GM12873 (cell line): ENCODE data around the gene SLC36A2.

Source experiments
- TF ChIP-seq, protein P1 (sequence below): IDR thresholded peaks from 2 replicates; pipeline ENCODE4 v1.5.1; 2012; ENCODE audit warnings: low read depth, mild to moderate bottlenecking, moderate library complexity, low read length, control low read depth; ENCODE audit not compliant: insufficient read depth; ENCODE audit errors: missing control alignments

Gene SLC36A2

GRCh38 chr5:151347369-151347768, at the start of gene SLC36A2:
Gene SLC36A2, minus strand, starts transcription at chr5:151347559. Its CDS starts 99 bp downstream, at chr5:151347460.
- TF ChIP-seq, protein P1, sequence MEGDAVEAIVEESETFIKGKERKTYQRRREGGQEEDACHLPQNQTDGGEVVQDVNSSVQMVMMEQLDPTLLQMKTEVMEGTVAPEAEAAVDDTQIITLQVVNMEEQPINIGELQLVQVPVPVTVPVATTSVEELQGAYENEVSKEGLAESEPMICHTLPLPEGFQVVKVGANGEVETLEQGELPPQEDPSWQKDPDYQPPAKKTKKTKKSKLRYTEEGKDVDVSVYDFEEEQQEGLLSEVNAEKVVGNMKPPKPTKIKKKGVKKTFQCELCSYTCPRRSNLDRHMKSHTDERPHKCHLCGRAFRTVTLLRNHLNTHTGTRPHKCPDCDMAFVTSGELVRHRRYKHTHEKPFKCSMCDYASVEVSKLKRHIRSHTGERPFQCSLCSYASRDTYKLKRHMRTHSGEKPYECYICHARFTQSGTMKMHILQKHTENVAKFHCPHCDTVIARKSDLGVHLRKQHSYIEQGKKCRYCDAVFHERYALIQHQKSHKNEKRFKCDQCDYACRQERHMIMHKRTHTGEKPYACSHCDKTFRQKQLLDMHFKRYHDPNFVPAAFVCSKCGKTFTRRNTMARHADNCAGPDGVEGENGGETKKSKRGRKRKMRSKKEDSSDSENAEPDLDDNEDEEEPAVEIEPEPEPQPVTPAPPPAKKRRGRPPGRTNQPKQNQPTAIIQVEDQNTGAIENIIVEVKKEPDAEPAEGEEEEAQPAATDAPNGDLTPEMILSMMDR: no peak

GRCh38 chr5:151388960-151389359, 41.6 kb upstream of the SLC36A2 start:
- TF ChIP-seq, protein P1: no peak

DNA sequence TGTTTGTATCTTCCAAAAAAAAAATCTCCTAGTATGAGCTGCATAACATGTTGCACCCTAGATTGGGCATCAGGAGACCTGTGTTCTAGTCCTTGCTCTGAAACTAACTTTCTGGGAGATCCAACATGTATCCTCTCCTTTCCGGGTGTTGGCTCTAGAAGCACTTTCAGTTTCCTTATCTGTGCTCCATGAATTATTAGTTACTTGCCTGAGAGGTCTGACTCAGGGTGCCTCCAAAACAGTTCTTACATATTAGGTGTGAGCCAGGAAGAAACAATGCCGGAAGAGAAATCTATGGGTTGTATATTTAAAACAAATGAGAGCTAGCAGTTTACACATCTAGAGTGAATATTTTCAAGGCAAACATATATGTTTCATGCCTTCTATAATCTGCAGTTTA, 36.7 kb upstream of the SLC36A2 start:
- TF ChIP-seq, protein P1: no peak

DNA sequence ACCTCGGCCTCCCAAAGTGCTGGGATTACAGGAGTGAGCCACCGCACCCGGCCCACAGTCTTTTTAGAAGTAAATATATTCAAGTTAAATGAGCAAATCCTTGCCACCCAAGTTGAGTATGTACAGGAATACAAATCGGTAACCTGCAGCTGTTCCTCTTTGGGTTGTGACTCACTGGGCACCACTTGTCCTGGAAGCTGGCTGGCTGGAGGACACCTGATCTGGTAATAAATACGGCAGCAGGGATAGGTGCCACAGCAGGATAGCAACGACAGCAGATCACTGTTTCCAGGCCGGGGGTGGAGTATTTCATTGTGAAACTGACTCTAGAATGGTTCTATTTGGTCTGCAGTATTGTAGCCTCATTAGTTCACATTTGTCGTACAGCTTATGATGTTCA, 35.7 kb upstream of the SLC36A2 start:
- TF ChIP-seq, protein P1: no peak

DNA sequence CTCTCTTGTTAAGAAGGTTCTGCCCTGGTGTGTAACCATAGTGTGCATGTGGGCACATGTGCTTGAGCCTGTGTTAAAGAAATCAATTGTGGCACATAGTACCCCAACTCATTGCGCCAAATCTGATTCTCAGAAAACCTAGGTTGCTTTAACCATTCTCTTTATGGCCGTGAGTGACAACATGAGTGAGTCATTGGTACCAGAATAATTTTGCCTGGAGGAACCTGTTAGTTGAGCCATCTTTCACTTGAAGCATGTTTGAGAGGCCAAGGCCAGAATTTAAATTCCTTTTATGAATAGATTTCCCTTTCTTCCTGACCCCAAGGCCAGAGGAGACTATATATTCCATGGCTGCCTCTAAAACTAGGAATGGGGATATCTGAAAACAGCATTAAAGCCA, 35.2 kb upstream of the SLC36A2 start:
- TF ChIP-seq, protein P1: no peak

- TF ChIP-seq, protein P1: no peak
These were observed 34.5 kb upstream of the SLC36A2 start for GRCh38 chr5:151381899-151382298.

GRCh38 chr5:151378616-151379015, 31.3 kb upstream of the SLC36A2 start:
- TF ChIP-seq, protein P1: no peak
